Sigmoid colon (tissue), 4 donors: ENCODE results near the gene PDHX.

Experiments
- CTCF ChIP-seq, 4 experiments: fragments of 450-650 bp in 3 of 4; fragments of 200-600 bp in 1 of 4; IDR thresholded peaks; one replicate each; pipeline ENCODE4 v1.5.1; 2016 to 2019; ENCODE audit warnings: antibody characterized with exemption in 4 of 4, mild to moderate bottlenecking in 3 of 4, moderate library complexity in 2 of 4
- EP300 ChIP-seq, 4 donors: sonication (generic); formaldehyde crosslinking; IDR thresholded peaks; one replicate each; pipeline ENCODE4 v1.6.1; 2017; ENCODE audit warnings: antibody characterized with exemption in 4 of 4
- POLR2A ChIP-seq, 2 donors: fragments of 450-650 bp; IDR thresholded peaks; one replicate each; pipeline ENCODE4 v1.6.1; 2016; ENCODE audit warnings: antibody characterized with exemption in 2 of 2, mild to moderate bottlenecking in 2 of 2, moderate library complexity in 2 of 2
- POLR2AphosphoS5 ChIP-seq, 4 donors: sonication (generic); formaldehyde crosslinking; IDR thresholded peaks; one replicate each; pipeline ENCODE4 v1.6.1; 2017; ENCODE audit warnings: antibody characterized with exemption in 4 of 4

DNA sequence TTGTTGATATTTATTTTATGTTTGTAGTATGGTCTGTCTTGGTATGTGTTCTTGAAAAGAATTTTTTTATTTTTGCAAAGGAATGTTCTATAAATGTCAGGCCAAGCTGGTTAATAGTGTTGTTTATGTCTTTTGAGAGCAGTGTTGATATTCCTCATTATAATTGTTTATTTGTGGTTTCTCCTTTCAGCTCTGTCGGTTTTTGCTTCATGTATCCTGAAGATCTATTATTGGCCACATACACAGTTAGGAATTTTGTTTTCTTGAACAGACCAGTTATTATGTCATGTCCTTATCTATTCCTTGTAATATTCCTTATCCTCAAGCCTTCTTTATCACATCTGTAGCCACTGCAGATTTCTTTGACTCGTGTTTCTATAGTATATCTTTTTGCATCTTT lies 56.5 kb downstream of the PDHX start:
- no peak for TF ChIP-seq CTCF (IDR thresholded peaks at IDR 0.05)
- no peak for TF ChIP-seq POLR2A (IDR thresholded peaks at IDR 0.05)
- TF ChIP-seq POLR2AphosphoS5 (IDR thresholded peaks at IDR 0.05): no peak
- TF ChIP-seq EP300 (IDR thresholded peaks at IDR 0.05): no peak
